NB4 (cell line): ENCODE data around the gene USP44.

Source experiments
- DNase-seq: peaks from one replicate; pipeline ENCODE4 v3.0.0; 2010; ENCODE audit warnings: low read depth
- H3K4me3 ChIP-seq: one replicate; pipeline ENCODE4 v1.5.1; 2011; ENCODE audit warnings: mild to moderate bottlenecking, low read depth, low read length, moderate library complexity
- CTCF ChIP-seq: IDR thresholded peaks from one replicate; pipeline ENCODE4 v1.5.1; 2012; ENCODE audit warnings: low read depth, low read length
- MAX ChIP-seq: IDR thresholded peaks from 2 replicates; pipeline ENCODE4 v1.6.1; 2011; ENCODE audit warnings: low read depth, low read length
- MYC ChIP-seq: IDR thresholded peaks from 2 replicates; pipeline ENCODE4 v1.6.1; 2011; ENCODE audit warnings: low read depth, low read length
- POLR2A ChIP-seq: IDR thresholded peaks from 2 replicates; pipeline ENCODE4 v1.6.1; 2011; ENCODE audit warnings: mild to moderate bottlenecking; ENCODE audit not compliant: insufficient read length; ENCODE audit errors: extremely low read depth

USP44 gene

GRCh38 chr12:95506707-95507523 lies 44.4 kb downstream of the USP44 start:
- TF ChIP-seq MAX (no peak), CTCF (no peak), POLR2A (no peak), MYC (no peak)
- no peak for DNase-seq

GRCh38 chr12:95505039-95505438 lies 46.2 kb downstream of the USP44 start:
- no peak for TF ChIP-seq MYC
- TF ChIP-seq POLR2A = no peak
- no peak overlapping the region for H3K4me3 ChIP-seq
- DNase-seq = no peak

More at GRCh38 chr12:95506707-95507523, 44.4 kb downstream of the USP44 start:
- H3K4me3 ChIP-seq = no peak overlapping the region

- TF ChIP-seq MAX = no peak
- TF ChIP-seq CTCF = no peak
- TF ChIP-seq POLR2A = no peak
- no peak for TF ChIP-seq MYC
- no peak for DNase-seq
- H3K4me3 ChIP-seq = no peak overlapping the region
Observed at GRCh38 chr12:95504140-95504539, 47.1 kb downstream of the USP44 start.

- TF ChIP-seq POLR2A (no peak), CTCF (no peak), MYC (no peak), MAX (no peak)
- DNase-seq = no peak
- no peak overlapping the region for H3K4me3 ChIP-seq
Observed at GRCh38 chr12:95499772-95500171, 51.5 kb downstream of the USP44 start.

GRCh38 chr12:95498968-95499367 lies 52.3 kb downstream of the USP44 start:
- TF ChIP-seq CTCF (no peak), POLR2A (no peak)
- no peak overlapping the region for H3K4me3 ChIP-seq
- DNase-seq = no peak

GRCh38 chr12:95497031-95497430 lies 54.2 kb downstream of the USP44 start:
- no peak for TF ChIP-seq MAX
- no peak for TF ChIP-seq POLR2A
- TF ChIP-seq MYC = no peak
- no peak for TF ChIP-seq CTCF
- no peak overlapping the region for H3K4me3 ChIP-seq
- no peak for DNase-seq
